ENCODE results near the gene BBS2.

DNA sequence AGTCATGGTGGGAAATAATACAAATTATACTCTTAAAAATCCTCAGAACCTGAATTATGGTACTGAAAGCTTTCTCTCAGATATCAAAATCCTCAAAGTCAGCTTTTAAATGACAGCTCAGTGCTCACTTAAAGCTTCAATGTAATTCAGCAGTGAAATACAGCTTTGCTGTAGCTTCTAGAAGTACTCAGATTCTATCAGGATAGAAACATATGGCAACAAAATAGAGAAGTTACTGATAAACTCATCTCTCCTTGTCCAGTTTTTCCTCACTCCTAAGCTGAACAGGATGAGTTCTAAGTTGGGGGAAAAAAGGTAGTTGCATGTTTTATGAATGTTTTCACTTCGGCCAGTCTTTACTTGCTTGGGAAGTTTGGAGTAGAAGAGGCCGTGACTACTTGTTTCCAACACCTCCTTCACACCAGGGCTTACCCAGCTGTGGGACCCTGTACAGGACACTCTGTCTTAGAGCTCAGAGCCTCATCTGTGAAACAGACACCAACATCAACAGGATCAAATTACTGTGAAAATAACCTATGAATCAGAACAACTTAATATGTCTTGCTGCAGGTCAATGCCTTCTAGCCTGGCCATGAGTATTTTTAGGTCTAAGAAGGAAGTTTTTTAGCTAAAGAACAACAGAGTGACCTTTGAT, 38.2 kb downstream of the BBS2 start:
- TF ChIP-seq CTCF (IDR thresholded peaks at IDR 0.05) (no peak), POLR2A (IDR thresholded peaks at IDR 0.05) (no peak)

All from uterus (tissue), 2 donors.